CD4-positive, alpha-beta T cell (primary cell): ENCODE measurements around the gene STX7. TPM values are rescaled to one million over a fixed set of nuclear protein-coding genes. Genes with fewer than 3 reads are reported as not detected.

Experiments used
- ATAC-seq: fragments of 200-7000 bp; cut with Tn5 transposase; one replicate; pipeline ENCODE4 v1.10.0; 2022; ENCODE audit warnings: mild to moderate bottlenecking; ENCODE audit not compliant: poor library complexity
- CTCF ChIA-PET: fragments of 350-600 bp; sonication (Branson Sonifier 250); formaldehyde crosslinking; loops from one replicate; lab custom pipeline; 2021; ENCODE audit warnings: antibody characterized with exemption, inconsistent platforms; lab: Charles Lee
- POLR2A ChIA-PET: fragments of 350-600 bp; sonication (Branson Sonifier 250); formaldehyde crosslinking; loops from one replicate; lab custom pipeline; 2021; ENCODE audit warnings: antibody characterized with exemption, inconsistent platforms; lab: Charles Lee
- DNase-seq, 14 experiments: peaks; one replicate each; pipeline ENCODE4 v3.0.0-alpha.2; 2013 to 2020; ENCODE audit warnings: mixed read lengths in 2 of 14
- H3K27ac ChIP-seq, 2 donors: one replicate each; pipeline versions ENCODE4 v1.5.1 to v1.7.0; 2013; ENCODE audit warnings: low read length in 2 of 2, low read depth in 1 of 2, mild to moderate bottlenecking in 1 of 2
- H3K27me3 ChIP-seq, 2 experiments: 1 replicate in 1 of 2; 2 replicates in 1 of 2; pipeline versions ENCODE4 v1.6.1 to v1.7.0; 2013; ENCODE audit warnings: low read length in 2 of 2, control low read depth in 1 of 2, mild to moderate bottlenecking in 1 of 2, moderate library complexity in 1 of 2; ENCODE audit not compliant: insufficient read depth in 2 of 2, control insufficient read depth in 1 of 2
- H3K36me3 ChIP-seq: one replicate; pipeline ENCODE4 v1.6.1; 2013; ENCODE audit warnings: low read length, control low read depth; ENCODE audit not compliant: insufficient read depth
- H3K4me1 ChIP-seq: one replicate; pipeline ENCODE4 v1.6.1; 2013; ENCODE audit warnings: low read length, control low read depth; ENCODE audit not compliant: insufficient read depth
- H3K4me3 ChIP-seq: one replicate; pipeline ENCODE4 v1.5.1; 2013; ENCODE audit warnings: mild to moderate bottlenecking, low read length, moderate library complexity
- H3K9me3 ChIP-seq, 2 experiments: 1 replicate in 1 of 2; 2 replicates in 1 of 2; pipeline versions ENCODE4 v1.6.1 to v1.7.0; 2013; ENCODE audit warnings: low read length in 2 of 2, mild to moderate bottlenecking in 2 of 2, control low read depth in 1 of 2, moderate library complexity in 1 of 2; ENCODE audit not compliant: control insufficient read depth in 1 of 2, insufficient read depth in 1 of 2
- H3K27ac Mint-ChIP-seq: one replicate; pipeline ENCODE4 v1.8.0; 2020; ENCODE audit warnings: mixed read lengths
- H3K27me3 Mint-ChIP-seq: one replicate; pipeline ENCODE4 v1.8.0; 2021; ENCODE audit warnings: mixed read lengths
- H3K36me3 Mint-ChIP-seq: one replicate; pipeline ENCODE4 v1.8.0; 2021; ENCODE audit warnings: low read depth, mixed read lengths
- H3K4me1 Mint-ChIP-seq: one replicate; pipeline ENCODE4 v1.8.0; 2021; ENCODE audit warnings: low read depth, mixed read lengths
- H3K4me3 Mint-ChIP-seq: one replicate; pipeline ENCODE4 v1.8.0; 2020; ENCODE audit warnings: mild to moderate bottlenecking, mixed read lengths
- H3K9me3 Mint-ChIP-seq: one replicate; pipeline ENCODE4 v1.8.0; 2020; ENCODE audit warnings: mixed read lengths
- intact Hi-C, 2 experiments: fragments of 100-400 bp; cut with DNase I in 1 of 2; cut with micrococcal nuclease in 1 of 2; formaldehyde crosslinking; loops; one replicate each; pipeline versions ENCODE4 v1.15.1 to v1.9.0; 2023 to 2025; cut with DNase I, micrococcal nuclease
- total RNA-seq, 174 experiments: library from RNA in 2 of 174; stranded (reverse) in 2 of 174; gene quantifications; one replicate each; pipeline ENCODE4 v1.2.3 and lab custom pipeline; 2021 to 2026
- TF ChIP-seq, protein P1 (sequence below): fragments of 200-600 bp; IDR thresholded peaks from one replicate; pipeline ENCODE4 v1.8.0; 2022; ENCODE audit warnings: antibody characterized with exemption, mild to moderate bottlenecking

The STX7 gene
- total RNA-seq, 2 experiments from 2014 or later, result 4.3 to 5.9 TPM

DNA sequence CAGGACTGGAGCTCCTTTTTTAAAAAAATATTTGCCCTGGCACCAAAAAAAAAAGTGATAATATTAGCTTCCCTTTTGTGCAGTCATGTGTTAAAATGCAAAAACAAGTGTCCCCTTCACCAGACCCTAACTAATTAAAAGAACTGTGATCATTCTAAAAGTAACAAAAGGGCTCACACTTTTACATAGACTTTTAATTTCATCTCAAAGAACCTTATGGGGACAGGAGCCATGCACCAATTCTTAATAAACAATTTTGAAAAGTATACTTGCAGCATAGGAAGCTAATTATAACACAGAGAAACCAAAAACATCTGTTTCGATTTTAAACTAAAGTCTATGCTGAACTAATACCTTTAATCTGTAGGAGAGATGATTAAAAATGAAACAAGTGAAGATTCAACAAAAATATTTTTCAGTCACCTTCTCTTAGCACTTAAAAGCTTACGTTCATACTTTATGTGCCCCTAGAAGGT lies 17.3 kb downstream of the STX7 start:
- intact Hi-C loops, result no loop called here
- Histone ChIP-seq H3K9me3 (no peaks in the 10 kb centered on the region), H3K4me1 (peaks cover 2% of the 10 kb centered on the region), H3K27me3 (no peaks in the 10 kb centered on the region), H3K27ac (no peak overlapping the region), H3K36me3 (peaks cover 11% of the 10 kb centered on the region), H3K4me3 (no peak overlapping the region)
- Mint-ChIP-seq H3K9me3 (peaks cover 6% of the 10 kb centered on the region), H3K36me3 (peaks cover 66% of the 10 kb centered on the region), H3K4me1 (peaks cover 59% of the 10 kb centered on the region), H3K27me3 (no peaks in the 10 kb centered on the region), H3K27ac (peak overlapping the region; percentile 3), H3K4me3 (no peak overlapping the region)
- CTCF ChIA-PET, result interaction anchor here (1.3 to 2.2 kb wide), 4 partner anchors 9 to 216 kb away, joined by 3 to 7 read pairs (median 6); no protein-coding TSS in a partner anchor
- DNase-seq (no peak), ATAC-seq (no peak)
- POLR2A ChIA-PET, result interaction anchor here (1.2 to 1.6 kb wide), 2 partner anchors 17 kb away, joined by 4 to 5 read pairs; partner anchors contain the start of gene STX7
- TF ChIP-seq, protein P1, sequence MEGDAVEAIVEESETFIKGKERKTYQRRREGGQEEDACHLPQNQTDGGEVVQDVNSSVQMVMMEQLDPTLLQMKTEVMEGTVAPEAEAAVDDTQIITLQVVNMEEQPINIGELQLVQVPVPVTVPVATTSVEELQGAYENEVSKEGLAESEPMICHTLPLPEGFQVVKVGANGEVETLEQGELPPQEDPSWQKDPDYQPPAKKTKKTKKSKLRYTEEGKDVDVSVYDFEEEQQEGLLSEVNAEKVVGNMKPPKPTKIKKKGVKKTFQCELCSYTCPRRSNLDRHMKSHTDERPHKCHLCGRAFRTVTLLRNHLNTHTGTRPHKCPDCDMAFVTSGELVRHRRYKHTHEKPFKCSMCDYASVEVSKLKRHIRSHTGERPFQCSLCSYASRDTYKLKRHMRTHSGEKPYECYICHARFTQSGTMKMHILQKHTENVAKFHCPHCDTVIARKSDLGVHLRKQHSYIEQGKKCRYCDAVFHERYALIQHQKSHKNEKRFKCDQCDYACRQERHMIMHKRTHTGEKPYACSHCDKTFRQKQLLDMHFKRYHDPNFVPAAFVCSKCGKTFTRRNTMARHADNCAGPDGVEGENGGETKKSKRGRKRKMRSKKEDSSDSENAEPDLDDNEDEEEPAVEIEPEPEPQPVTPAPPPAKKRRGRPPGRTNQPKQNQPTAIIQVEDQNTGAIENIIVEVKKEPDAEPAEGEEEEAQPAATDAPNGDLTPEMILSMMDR, result no peak

DNA sequence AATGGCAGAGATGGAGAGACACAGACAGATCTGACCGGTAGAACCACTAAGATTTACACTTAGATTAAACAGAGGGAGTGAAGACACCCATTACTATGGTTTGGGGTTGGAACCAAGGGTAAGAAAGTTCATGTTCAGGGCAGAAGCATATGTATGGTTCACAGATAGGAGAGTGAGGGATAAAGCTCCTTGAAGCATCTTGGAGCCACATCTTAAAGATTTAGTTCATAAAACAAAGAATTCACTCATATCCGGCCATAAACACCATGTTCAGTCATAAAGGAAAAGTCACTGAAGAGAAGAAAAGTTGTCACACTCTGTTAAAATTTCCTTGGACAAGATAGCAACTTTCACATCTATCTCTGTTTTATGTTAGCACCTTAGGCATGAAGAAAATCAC lies 18.0 kb downstream of the STX7 start:
- Histone ChIP-seq H3K36me3 (peaks cover 11% of the 10 kb centered on the region), H3K4me1 (peaks cover 9% of the 10 kb centered on the region), H3K27ac (no peak overlapping the region), H3K4me3 (no peak overlapping the region), H3K9me3 (no peaks in the 10 kb centered on the region), H3K27me3 (no peaks in the 10 kb centered on the region)
- ChIA-PET CTCF (interaction anchor here (2.1 kb wide), 1 partner anchor 11 kb away, joined by 7 read pairs; no protein-coding TSS in a partner anchor), POLR2A (interaction anchor here (1.2 kb wide), 1 partner anchor 18 kb away, joined by 5 read pairs; the partner anchor contains the start of gene STX7)
- no peak for DNase-seq
- Mint-ChIP-seq H3K27me3 (no peaks in the 10 kb centered on the region), H3K4me3 (no peak overlapping the region), H3K4me1 (peaks cover 54% of the 10 kb centered on the region), H3K9me3 (peaks cover 6% of the 10 kb centered on the region), H3K27ac (peak overlapping the region; percentile 3), H3K36me3 (peaks cover 59% of the 10 kb centered on the region)
- ATAC-seq, result no peak
- TF ChIP-seq, protein P1, result no peak
- intact Hi-C loops, result no loop called here

DNA sequence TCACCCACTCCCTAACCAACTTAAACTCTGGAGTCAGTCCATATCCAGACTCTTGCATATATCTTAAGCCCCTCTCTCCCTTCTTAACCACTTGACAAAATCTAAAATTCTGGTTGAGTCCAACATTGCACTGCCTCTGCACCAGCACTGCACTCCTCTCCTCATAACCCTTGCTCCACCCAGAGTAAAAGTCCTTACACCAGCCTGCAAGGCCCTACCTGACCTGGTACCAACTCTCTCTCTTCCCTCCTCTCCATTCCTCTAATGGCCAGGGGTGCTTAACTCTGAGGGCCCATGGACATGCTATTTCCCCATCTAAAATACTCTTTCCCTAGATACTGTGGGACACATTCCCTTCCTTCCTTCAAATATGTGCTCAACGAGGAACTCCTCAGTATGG lies 21.0 kb downstream of the STX7 start:
- Mint-ChIP-seq H3K4me3 (no peak overlapping the region), H3K4me1 (peaks cover 42% of the 10 kb centered on the region), H3K27me3 (no peaks in the 10 kb centered on the region), H3K9me3 (peaks cover 6% of the 10 kb centered on the region), H3K36me3 (peaks cover 34% of the 10 kb centered on the region), H3K27ac (no peak overlapping the region)
- H3K36me3 ChIP-seq, result no peaks in the 10 kb centered on the region
- no peak for ATAC-seq
- TF ChIP-seq, protein P1, result no peak
- no peak overlapping the region for H3K27ac ChIP-seq
- H3K4me3 ChIP-seq, result no peak overlapping the region
- no peaks in the 10 kb centered on the region for H3K27me3 ChIP-seq
- H3K4me1 ChIP-seq, result peaks cover 9% of the 10 kb centered on the region
- no peak for DNase-seq
- CTCF ChIA-PET, result no interaction called here
- no peaks in the 10 kb centered on the region for H3K9me3 ChIP-seq
- POLR2A ChIA-PET, result no interaction called here
- intact Hi-C loops, result no loop called here
